ENCODE measurements around the gene GTF3C4.

Gene GTF3C4

DNA sequence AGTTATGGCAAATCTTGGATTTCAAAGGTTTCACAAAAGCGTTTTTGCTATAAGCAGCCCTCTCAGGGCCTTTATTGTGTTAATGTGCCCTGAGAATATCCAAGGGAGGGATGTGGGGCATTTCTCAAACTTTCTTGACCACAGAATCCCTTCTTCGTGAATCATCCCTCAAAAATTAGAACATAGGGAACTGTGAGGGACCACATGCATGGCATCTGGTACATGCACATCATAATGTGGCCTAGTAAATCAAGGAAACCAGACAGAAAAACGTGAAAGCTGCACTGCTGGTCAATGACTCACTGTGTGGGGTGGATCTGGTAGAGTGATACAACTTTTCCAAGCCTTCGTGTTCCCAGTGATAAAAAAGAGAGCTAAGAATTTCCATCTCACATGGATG is 22.9 kb upstream of the GTF3C4 start:
- Histone ChIP-seq H3K4me3 (ENCODE audit: insufficient read length, low read depth) (no peak overlapping the region), H3K27me3 (ENCODE audit: insufficient read depth, insufficient read length) (no peaks in the 10 kb centered on the region), H3K36me3 (ENCODE audit: insufficient read depth, insufficient read length, low read length) (peaks cover 99% of the 10 kb centered on the region), H3K4me1 (ENCODE audit: insufficient read depth, insufficient read length) (no peaks in the 10 kb centered on the region), H3K9me3 (ENCODE audit: insufficient read depth, low read length) (no peaks in the 10 kb centered on the region), H3K9ac (ENCODE audit: insufficient read length, low read depth) (no peak overlapping the region)
- no peak for DNase-seq (ENCODE audit: low read depth, low spot score)
- no peak for TF ChIP-seq ZNF274 (IDR thresholded peaks at IDR 0.05; ENCODE audit: low read depth, low read length)
- no peak for TF ChIP-seq SUZ12 (IDR thresholded peaks at IDR 0.05; ENCODE audit: extremely low read depth, insufficient read depth, insufficient read length)
- TF ChIP-seq YY1 (IDR thresholded peaks at IDR 0.05; ENCODE audit: insufficient read depth, insufficient read length): no peak

DNA sequence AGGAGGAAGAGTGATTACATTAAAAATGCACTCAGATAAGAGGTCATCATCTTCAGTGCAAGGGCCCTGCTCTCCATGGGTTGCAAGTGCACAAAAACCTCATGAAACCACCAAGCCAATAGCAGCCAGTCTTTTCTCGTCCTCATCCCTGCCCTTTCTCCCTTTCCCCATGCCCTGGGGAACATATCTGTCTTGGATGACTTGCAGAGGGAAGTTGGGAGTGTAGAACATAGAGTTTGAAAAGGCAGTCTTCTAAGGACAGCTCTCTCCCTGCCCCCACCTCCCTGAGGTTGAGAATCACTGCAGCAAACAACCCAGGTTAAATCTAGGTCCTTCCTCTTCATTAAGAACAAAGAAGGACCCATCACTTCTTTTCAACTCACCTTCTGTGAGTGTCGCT is 22.5 kb upstream of the GTF3C4 start:
- Histone ChIP-seq H3K4me1 (ENCODE audit: insufficient read depth, insufficient read length) (no peaks in the 10 kb centered on the region), H3K27me3 (ENCODE audit: insufficient read depth, insufficient read length) (no peaks in the 10 kb centered on the region), H3K36me3 (ENCODE audit: insufficient read depth, insufficient read length, low read length) (peaks cover 99% of the 10 kb centered on the region), H3K9me3 (ENCODE audit: insufficient read depth, low read length) (no peaks in the 10 kb centered on the region), H3K9ac (ENCODE audit: insufficient read length, low read depth) (no peak overlapping the region), H3K4me3 (ENCODE audit: insufficient read length, low read depth) (no peak overlapping the region)
- no peak for TF ChIP-seq YY1 (IDR thresholded peaks at IDR 0.05; ENCODE audit: insufficient read depth, insufficient read length)
- no peak for TF ChIP-seq ZNF274 (IDR thresholded peaks at IDR 0.05; ENCODE audit: low read depth, low read length)
- TF ChIP-seq SUZ12 (IDR thresholded peaks at IDR 0.05; ENCODE audit: extremely low read depth, insufficient read depth, insufficient read length): no peak
- no peak for DNase-seq (ENCODE audit: low read depth, low spot score)

DNA sequence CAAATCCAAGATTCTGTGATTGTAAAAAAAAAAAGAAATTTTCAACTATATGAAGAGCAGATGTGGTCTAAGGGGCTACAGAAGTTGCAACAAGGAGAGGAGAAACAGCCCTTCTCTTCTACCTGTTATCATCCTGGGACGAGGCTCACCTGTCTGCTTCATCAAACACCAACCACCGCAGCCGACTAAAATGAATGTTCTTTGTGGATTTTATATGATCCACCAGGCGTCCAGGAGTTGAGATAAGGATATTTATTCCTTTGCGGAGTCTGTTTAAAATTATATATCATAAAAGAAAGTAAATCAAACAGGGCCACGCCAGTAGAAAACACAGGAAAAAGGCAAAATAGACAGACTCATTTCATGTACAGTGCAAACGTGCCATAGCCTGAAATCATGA is 22.0 kb upstream of the GTF3C4 start:
- no peak for DNase-seq (ENCODE audit: low read depth, low spot score)
- H3K4me3 ChIP-seq (ENCODE audit: insufficient read length, low read depth): no peak overlapping the region
- no peaks in the 10 kb centered on the region for H3K27me3 ChIP-seq (ENCODE audit: insufficient read depth, insufficient read length)
- TF ChIP-seq ZNF274 (IDR thresholded peaks at IDR 0.05; ENCODE audit: low read depth, low read length) (no peak), YY1 (IDR thresholded peaks at IDR 0.05; ENCODE audit: insufficient read depth, insufficient read length) (no peak), SUZ12 (IDR thresholded peaks at IDR 0.05; ENCODE audit: extremely low read depth, insufficient read depth, insufficient read length) (no peak)
- no peaks in the 10 kb centered on the region for H3K4me1 ChIP-seq (ENCODE audit: insufficient read depth, insufficient read length)
- H3K9ac ChIP-seq (ENCODE audit: insufficient read length, low read depth): no peak overlapping the region
- H3K36me3 ChIP-seq (ENCODE audit: insufficient read depth, insufficient read length, low read length): peaks cover 94% of the 10 kb centered on the region
- H3K9me3 ChIP-seq (ENCODE audit: insufficient read depth, low read length): no peaks in the 10 kb centered on the region

DNA sequence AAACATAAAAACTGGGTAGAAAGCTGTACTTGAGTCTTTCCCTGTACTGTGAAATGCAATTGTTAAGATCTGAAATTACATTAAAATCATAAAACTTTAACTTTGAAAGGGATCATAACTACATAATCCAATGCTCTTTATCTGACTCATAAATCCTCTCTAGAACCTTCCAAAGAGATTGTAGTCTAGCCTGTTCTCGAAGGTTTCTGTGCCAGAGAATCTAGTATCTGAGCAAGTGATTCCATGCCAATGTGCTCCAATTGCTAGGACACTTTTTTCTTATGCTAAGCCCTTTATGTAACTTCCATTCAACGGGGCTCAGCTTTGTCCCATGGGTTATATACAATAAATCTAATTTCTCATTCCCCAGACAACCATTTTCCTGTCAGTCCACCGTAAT is 21.6 kb upstream of the GTF3C4 start:
- DNase-seq (ENCODE audit: low read depth, low spot score): no peak
- no peak overlapping the region for H3K9ac ChIP-seq (ENCODE audit: insufficient read length, low read depth)
- TF ChIP-seq SUZ12 (IDR thresholded peaks at IDR 0.05; ENCODE audit: extremely low read depth, insufficient read depth, insufficient read length): no peak
- no peak for TF ChIP-seq ZNF274 (IDR thresholded peaks at IDR 0.05; ENCODE audit: low read depth, low read length)
- no peak for TF ChIP-seq YY1 (IDR thresholded peaks at IDR 0.05; ENCODE audit: insufficient read depth, insufficient read length)
- H3K36me3 ChIP-seq (ENCODE audit: insufficient read depth, insufficient read length, low read length): peaks cover 90% of the 10 kb centered on the region
- no peak overlapping the region for H3K4me3 ChIP-seq (ENCODE audit: insufficient read length, low read depth)
- H3K9me3 ChIP-seq (ENCODE audit: insufficient read depth, low read length): no peaks in the 10 kb centered on the region
- H3K27me3 ChIP-seq (ENCODE audit: insufficient read depth, insufficient read length): no peaks in the 10 kb centered on the region
- H3K4me1 ChIP-seq (ENCODE audit: insufficient read depth, insufficient read length): no peaks in the 10 kb centered on the region

GRCh38 chr9:132651259-132651658 is 19.0 kb upstream of the GTF3C4 start:
- Histone ChIP-seq H3K36me3 (ENCODE audit: insufficient read depth, insufficient read length, low read length) (peaks cover 81% of the 10 kb centered on the region), H3K4me1 (ENCODE audit: insufficient read depth, insufficient read length) (no peaks in the 10 kb centered on the region), H3K9ac (ENCODE audit: insufficient read length, low read depth) (no peak overlapping the region), H3K4me3 (ENCODE audit: insufficient read length, low read depth) (no peak overlapping the region), H3K27me3 (ENCODE audit: insufficient read depth, insufficient read length) (no peaks in the 10 kb centered on the region), H3K9me3 (ENCODE audit: insufficient read depth, low read length) (no peaks in the 10 kb centered on the region)
- DNase-seq (ENCODE audit: low read depth, low spot score): no peak
- TF ChIP-seq ZNF274 (IDR thresholded peaks at IDR 0.05; ENCODE audit: low read depth, low read length) (no peak), SUZ12 (IDR thresholded peaks at IDR 0.05; ENCODE audit: extremely low read depth, insufficient read depth, insufficient read length) (no peak)

DNA sequence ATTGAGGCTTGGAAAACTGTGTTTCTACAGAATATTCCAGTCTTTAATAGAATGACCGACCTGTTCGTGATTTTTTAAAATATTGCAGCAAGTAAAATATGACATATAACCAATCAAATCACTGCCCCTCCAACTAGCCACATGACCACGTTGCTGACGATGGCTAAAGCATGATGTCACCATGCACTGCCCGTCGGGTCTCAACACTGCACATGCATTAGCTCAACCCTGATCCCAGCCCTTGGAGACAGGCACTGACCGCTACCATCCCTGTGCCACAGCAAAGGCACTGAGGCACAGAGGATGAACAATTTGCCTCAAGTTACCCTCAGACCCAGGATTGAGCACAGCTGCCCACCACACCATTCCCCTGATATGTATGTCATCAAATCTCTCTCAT is 14.0 kb upstream of the GTF3C4 start:
- Histone ChIP-seq H3K4me1 (ENCODE audit: insufficient read depth, insufficient read length) (no peaks in the 10 kb centered on the region), H3K4me3 (ENCODE audit: insufficient read length, low read depth) (no peak overlapping the region), H3K36me3 (ENCODE audit: insufficient read depth, insufficient read length, low read length) (peaks cover 81% of the 10 kb centered on the region), H3K9me3 (ENCODE audit: insufficient read depth, low read length) (no peaks in the 10 kb centered on the region), H3K9ac (ENCODE audit: insufficient read length, low read depth) (no peak overlapping the region), H3K27me3 (ENCODE audit: insufficient read depth, insufficient read length) (no peaks in the 10 kb centered on the region)
- no peak for DNase-seq (ENCODE audit: low read depth, low spot score)
- TF ChIP-seq SUZ12 (IDR thresholded peaks at IDR 0.05; ENCODE audit: extremely low read depth, insufficient read depth, insufficient read length) (no peak), ZNF274 (IDR thresholded peaks at IDR 0.05; ENCODE audit: low read depth, low read length) (no peak), YY1 (IDR thresholded peaks at IDR 0.05; ENCODE audit: insufficient read depth, insufficient read length) (no peak)

DNA sequence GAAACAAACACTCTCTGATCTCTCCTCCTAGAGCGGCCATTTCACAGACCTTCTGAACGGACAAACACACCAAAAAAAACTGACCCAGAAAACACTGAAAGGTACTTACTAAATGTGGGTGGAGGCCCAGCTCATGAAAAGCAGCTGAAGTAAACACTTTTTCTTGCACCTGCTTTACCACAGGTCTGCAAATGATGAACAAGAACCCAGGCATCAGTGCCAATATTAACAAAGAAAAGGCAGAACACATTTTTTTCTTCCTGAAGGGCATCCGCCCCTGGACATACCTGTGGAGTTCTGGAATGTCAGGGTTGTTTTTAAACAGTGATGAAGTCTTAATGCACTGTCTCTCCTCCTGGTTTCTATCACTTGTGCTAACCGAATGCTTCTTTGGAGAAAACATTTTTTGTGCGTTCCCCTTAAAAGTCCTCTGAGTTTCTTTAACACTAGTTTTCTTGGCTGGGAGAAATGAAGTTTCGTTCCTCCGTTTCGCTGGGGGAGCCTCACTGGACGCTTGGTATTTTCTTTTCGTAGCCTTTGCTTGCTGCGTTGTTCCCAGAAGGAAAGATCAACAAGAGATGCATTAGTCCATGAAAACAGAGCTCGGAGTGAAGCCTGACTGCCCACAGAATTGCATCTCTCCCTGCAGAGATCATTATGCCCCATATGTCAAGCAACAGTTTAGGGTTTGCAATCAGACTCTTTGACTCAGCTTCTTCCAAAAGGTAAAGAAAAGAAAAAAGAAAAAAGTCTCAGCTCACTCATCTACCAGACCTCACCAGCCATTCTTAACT is 7.9 kb upstream of the GTF3C4 start:
- TF ChIP-seq ZNF274 (IDR thresholded peaks at IDR 0.05; ENCODE audit: low read depth, low read length): no peak
- Histone ChIP-seq H3K9me3 (ENCODE audit: insufficient read depth, low read length) (peaks cover 10% of the 10 kb centered on the region; the same call in 1 of the 2 replicates), H3K4me3 (ENCODE audit: insufficient read length, low read depth) (no peak overlapping the region), H3K4me1 (ENCODE audit: insufficient read depth, insufficient read length) (peaks cover 3% of the 10 kb centered on the region), H3K36me3 (ENCODE audit: insufficient read depth, insufficient read length, low read length) (peaks cover 81% of the 10 kb centered on the region), H3K27me3 (ENCODE audit: insufficient read depth, insufficient read length) (no peaks in the 10 kb centered on the region), H3K9ac (ENCODE audit: insufficient read length, low read depth) (no peak overlapping the region)
- DNase-seq (ENCODE audit: low read depth, low spot score): no peak
